Endothelial cell of umbilical vein (primary cell): ENCODE data around the gene DAP.

Experiments used
- FOS ChIP-seq: IDR thresholded peaks from 2 replicates; pipeline ENCODE4 v1.6.1; 2011; ENCODE audit warnings: mild to moderate bottlenecking, low read length, moderate library complexity, borderline replicate concordance; ENCODE audit not compliant: insufficient read depth
- POLR2A ChIP-seq: IDR thresholded peaks from 2 replicates; pipeline ENCODE4 v1.6.1; 2012; ENCODE audit warnings: low read depth, mild to moderate bottlenecking, control low read depth, low read length
- TF ChIP-seq, protein P1 (sequence below), 2 donors: IDR thresholded peaks; 1 replicate in 1 of 2; 2 replicates in 1 of 2; pipeline ENCODE4 v1.5.1; 2011; ENCODE audit warnings: low read length in 2 of 2, mild to moderate bottlenecking in 2 of 2, moderate library complexity in 2 of 2, control low read depth in 1 of 2, inconsistent platforms in 1 of 2, low read depth in 1 of 2; ENCODE audit not compliant: insufficient read depth in 1 of 2; ENCODE audit errors: extremely low read depth in 1 of 2

DNA sequence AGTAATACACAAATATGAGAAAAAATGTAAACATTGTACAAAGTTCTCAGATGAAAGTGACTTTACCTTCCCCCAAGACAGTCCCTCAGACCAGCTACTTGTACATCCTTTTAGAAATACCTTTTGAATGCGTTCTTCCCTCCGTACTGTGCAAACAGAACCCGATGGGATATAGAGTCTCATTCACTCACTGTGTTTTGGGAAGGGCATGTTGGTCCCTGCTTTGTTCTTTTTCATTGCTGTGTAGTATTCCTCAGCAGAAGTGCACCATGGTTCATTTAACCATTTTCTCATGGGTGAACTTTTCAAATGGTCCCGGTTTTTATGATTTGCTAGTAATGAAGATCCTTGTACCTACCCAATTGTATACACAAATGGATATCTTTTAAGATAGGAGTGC, 102.8 kb downstream of the DAP start:
- TF ChIP-seq, protein P1, sequence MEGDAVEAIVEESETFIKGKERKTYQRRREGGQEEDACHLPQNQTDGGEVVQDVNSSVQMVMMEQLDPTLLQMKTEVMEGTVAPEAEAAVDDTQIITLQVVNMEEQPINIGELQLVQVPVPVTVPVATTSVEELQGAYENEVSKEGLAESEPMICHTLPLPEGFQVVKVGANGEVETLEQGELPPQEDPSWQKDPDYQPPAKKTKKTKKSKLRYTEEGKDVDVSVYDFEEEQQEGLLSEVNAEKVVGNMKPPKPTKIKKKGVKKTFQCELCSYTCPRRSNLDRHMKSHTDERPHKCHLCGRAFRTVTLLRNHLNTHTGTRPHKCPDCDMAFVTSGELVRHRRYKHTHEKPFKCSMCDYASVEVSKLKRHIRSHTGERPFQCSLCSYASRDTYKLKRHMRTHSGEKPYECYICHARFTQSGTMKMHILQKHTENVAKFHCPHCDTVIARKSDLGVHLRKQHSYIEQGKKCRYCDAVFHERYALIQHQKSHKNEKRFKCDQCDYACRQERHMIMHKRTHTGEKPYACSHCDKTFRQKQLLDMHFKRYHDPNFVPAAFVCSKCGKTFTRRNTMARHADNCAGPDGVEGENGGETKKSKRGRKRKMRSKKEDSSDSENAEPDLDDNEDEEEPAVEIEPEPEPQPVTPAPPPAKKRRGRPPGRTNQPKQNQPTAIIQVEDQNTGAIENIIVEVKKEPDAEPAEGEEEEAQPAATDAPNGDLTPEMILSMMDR (IDR thresholded peaks at IDR 0.05; ENCODE audit: extremely low read depth in 1 of 2, insufficient read depth in 1 of 2, low read depth in 1 of 2, low read length in 2 of 2), result no peak
- no peak for TF ChIP-seq FOS
- TF ChIP-seq POLR2A, result no peak
